Dendritic cell treated with granulocyte-macrophage colony-stimulating factor and Interleukin-4, amounts not matched to agents 40 ng/mL and 50 ng/mL, for 4 days (primary cell): ENCODE data around the gene AGTPBP1.

Source experiments
- H3K27ac Mint-ChIP-seq: one replicate; pipeline ENCODE4 v1.8.0; 2022; ENCODE audit warnings: mild to moderate bottlenecking, mixed read lengths
- H3K27me3 Mint-ChIP-seq: one replicate; pipeline ENCODE4 v1.8.0; 2022; ENCODE audit warnings: mild to moderate bottlenecking, mixed read lengths
- H3K36me3 Mint-ChIP-seq: one replicate; pipeline ENCODE4 v1.8.0; 2022; ENCODE audit warnings: low read depth, mixed read lengths
- H3K4me1 Mint-ChIP-seq: one replicate; pipeline ENCODE4 v1.8.0; 2022; ENCODE audit warnings: low read depth, mixed read lengths
- H3K4me3 Mint-ChIP-seq: one replicate; pipeline ENCODE4 v1.8.0; 2022; ENCODE audit warnings: mild to moderate bottlenecking, moderate library complexity, mixed read lengths
- H3K9me3 Mint-ChIP-seq: one replicate; pipeline ENCODE4 v1.8.0; 2022; ENCODE audit warnings: mixed read lengths
- intact Hi-C: fragments of 100-400 bp; cut with micrococcal nuclease; formaldehyde crosslinking; loops from one replicate; pipeline ENCODE4 v1.15.0; 2022

AGTPBP1 gene

DNA sequence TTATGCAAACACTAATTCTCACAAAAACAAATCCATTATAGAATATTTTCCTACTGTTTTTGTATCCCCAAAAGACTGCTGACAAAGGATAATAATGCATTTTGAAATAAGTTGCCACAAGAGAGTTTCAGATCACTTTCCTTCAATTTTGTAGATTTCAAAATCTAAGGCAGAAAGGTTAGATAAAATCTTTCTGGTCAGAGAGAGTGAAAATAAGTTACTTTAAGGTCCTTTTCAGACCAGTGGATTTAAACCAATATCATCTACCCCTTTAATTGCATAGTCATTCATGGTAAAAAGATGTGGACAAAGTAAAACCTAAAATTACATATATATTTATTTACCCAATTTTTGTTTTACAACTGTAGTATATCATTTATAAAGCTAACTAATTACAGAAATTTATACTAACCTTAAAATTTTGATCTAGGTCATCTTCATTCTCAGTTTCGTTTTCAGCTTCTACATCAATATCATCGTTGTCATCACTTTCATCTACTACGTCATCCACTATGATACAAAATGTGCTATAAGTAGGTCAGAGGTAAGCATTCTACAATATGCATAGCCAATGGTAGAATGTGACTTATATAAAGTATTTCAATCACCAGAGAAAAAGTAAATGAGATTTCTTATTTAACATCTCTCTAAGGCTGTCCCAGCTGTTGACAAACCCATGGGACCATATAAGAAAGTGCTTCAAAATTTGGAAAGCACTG is 95.7 kb downstream of the AGTPBP1 start:
- Mint-ChIP-seq H3K36me3 (peaks cover 67% of the 10 kb centered on the region), H3K4me1 (peaks cover 23% of the 10 kb centered on the region), H3K27me3 (no peaks in the 10 kb centered on the region), H3K9me3 (no peaks in the 10 kb centered on the region), H3K4me3 (no peak overlapping the region), H3K27ac (no peak overlapping the region)
- intact Hi-C loops, result no loop called here

DNA sequence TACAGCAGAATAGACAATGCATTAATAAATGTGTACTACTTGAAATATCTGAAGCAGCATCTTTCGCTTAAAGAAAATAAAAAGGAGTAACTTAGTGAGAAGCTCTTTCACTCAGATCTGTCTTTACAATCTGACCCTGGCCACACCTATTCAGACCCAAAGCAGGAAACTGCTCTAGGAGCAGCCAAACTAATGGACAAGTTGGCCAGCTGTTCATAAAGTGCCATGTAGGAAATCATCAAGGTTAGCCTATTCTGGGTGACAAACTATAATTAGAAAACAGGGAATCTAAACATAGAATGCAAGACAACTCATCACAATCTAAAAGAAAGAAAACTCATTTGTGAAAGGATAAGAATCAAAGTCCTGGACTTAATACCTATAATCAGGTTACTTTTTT is 101.3 kb downstream of the AGTPBP1 start:
- H3K4me3 Mint-ChIP-seq, result no peak overlapping the region
- intact Hi-C loops, result no loop called here
- peaks cover 4% of the 10 kb centered on the region for H3K4me1 Mint-ChIP-seq
- H3K27ac Mint-ChIP-seq, result no peak overlapping the region
- H3K9me3 Mint-ChIP-seq, result no peaks in the 10 kb centered on the region
- no peaks in the 10 kb centered on the region for H3K27me3 Mint-ChIP-seq
- peaks cover 71% of the 10 kb centered on the region for H3K36me3 Mint-ChIP-seq

DNA sequence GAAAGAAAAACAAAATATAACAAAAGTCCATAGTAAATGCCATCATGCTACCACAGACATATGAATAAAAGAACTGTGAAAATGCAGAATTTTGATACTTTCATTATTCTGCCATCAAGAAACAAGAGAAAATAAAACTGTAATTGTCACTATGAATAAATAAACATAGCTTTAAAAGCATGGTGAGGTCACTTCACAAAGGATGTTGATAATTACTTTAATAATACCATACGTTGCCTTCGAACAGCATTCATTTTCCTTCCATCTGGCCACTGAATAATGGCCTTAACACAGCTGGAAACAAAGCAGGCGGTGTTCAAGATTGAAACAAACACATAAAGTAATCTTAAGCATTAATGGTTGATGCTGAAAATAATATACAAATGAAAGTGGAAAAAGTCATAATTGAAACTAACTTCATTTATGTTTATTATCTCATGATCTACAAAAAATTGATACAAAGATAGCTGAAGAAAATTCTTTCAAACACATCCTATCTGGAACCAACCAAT is 102.0 kb downstream of the AGTPBP1 start:
- Mint-ChIP-seq H3K27me3 (no peaks in the 10 kb centered on the region), H3K4me1 (no peaks in the 10 kb centered on the region), H3K36me3 (peaks cover 69% of the 10 kb centered on the region), H3K27ac (no peak overlapping the region), H3K9me3 (no peaks in the 10 kb centered on the region), H3K4me3 (no peak overlapping the region)
- intact Hi-C loops, result no loop called here

DNA sequence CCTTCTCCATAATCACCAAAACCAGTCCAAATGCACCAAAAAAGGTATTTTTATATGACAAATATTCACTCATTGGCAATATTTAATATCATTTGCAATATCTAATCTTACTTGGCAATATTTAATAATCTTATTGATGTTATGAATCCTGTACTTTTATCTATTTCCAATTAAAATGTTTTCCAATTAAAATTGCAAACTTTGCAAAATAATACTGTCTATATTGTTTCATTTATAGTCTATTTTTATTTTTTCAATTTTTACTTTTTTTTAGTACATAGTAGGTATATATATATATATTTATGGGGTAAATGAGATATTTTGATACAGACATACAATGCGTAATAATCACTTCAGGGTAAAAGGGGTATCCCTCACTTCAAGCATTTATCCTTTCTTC is 109.9 kb downstream of the AGTPBP1 start:
- Mint-ChIP-seq H3K4me1 (no peaks in the 10 kb centered on the region), H3K36me3 (peaks cover 73% of the 10 kb centered on the region)
- intact Hi-C loops, result no loop called here

DNA sequence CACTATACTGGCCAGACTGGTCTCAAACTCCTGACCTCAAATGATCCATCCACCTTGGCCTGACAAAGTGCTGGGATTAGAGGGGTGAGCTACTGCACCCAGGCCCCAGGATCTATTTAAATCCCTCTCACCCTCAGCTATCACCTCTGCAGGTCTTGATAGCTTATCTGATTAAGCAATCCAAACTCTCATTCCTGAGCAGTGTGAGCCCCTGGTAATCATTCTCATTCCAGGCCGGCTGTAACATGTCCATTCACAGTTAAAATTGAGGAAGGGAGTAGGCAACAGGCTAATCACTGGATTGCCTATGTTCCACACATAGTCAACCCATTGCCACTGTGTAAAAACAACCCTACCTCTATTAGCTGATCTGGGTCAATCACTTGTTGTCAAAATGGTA is 111.1 kb downstream of the AGTPBP1 start:
- Mint-ChIP-seq H3K27ac (no peak overlapping the region), H3K4me3 (no peak overlapping the region)
- intact Hi-C loops, result no loop called here

More for the DNA sequence above, 109.9 kb downstream of the AGTPBP1 start:
- H3K4me3 Mint-ChIP-seq, result no peak overlapping the region
- H3K9me3 Mint-ChIP-seq, result no peaks in the 10 kb centered on the region
- no peaks in the 10 kb centered on the region for H3K27me3 Mint-ChIP-seq
- H3K27ac Mint-ChIP-seq, result no peak overlapping the region

DNA sequence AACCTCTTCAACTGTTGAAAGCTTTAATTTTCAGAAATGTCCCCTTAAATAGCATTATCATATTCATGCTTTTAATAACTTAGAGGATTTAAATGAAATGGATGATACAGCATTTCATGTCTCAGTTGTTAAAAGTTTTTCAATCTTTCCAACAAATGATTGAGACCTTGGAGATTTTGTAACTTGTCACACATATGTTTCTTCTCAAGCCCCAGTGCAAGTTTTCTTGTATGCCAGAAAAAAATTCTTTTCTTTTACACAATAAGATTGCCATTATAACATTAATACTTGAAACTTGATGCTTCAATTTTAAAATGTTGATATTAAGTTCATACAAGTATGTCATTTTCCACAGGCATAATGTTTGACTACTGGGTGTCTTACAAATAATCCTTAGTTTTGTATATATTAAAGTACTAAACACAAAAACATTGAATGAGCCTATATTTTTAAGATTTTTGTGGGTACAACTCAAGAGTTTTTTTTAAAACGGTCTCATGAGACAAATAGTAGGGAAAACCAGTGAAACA is 124.5 kb downstream of the AGTPBP1 start:
- Mint-ChIP-seq H3K27ac (no peak overlapping the region), H3K4me3 (no peak overlapping the region), H3K9me3 (no peaks in the 10 kb centered on the region), H3K27me3 (no peaks in the 10 kb centered on the region), H3K36me3 (peaks cover 35% of the 10 kb centered on the region), H3K4me1 (no peaks in the 10 kb centered on the region)
- intact Hi-C loops, result no loop called here

More for the DNA sequence above, 111.1 kb downstream of the AGTPBP1 start:
- Mint-ChIP-seq H3K27me3 (no peaks in the 10 kb centered on the region), H3K9me3 (no peaks in the 10 kb centered on the region), H3K36me3 (peaks cover 63% of the 10 kb centered on the region), H3K4me1 (no peaks in the 10 kb centered on the region)

DNA sequence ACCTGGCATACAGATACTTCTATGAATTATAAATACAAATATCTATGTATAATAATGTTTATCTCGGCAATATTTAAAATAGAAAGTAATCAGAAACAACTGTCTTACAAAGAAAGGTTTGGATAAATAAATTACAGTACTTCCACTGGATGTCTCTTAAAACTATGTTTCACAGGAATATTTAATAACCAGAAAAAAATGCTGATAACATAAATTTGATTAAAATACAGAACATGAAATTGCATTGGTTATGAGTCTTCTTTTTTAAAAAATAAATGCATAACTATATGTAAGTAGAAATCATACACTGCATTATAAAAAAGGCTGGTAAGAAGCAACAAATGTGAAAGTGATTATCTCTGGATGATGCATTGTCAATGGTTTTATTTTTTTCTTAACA is 126.0 kb downstream of the AGTPBP1 start:
- Mint-ChIP-seq H3K27ac (no peak overlapping the region), H3K4me1 (peaks cover under 1% of the 10 kb centered on the region), H3K27me3 (no peaks in the 10 kb centered on the region), H3K9me3 (no peaks in the 10 kb centered on the region), H3K36me3 (peaks cover 38% of the 10 kb centered on the region), H3K4me3 (no peak overlapping the region)
- intact Hi-C loops, result no loop called here

DNA sequence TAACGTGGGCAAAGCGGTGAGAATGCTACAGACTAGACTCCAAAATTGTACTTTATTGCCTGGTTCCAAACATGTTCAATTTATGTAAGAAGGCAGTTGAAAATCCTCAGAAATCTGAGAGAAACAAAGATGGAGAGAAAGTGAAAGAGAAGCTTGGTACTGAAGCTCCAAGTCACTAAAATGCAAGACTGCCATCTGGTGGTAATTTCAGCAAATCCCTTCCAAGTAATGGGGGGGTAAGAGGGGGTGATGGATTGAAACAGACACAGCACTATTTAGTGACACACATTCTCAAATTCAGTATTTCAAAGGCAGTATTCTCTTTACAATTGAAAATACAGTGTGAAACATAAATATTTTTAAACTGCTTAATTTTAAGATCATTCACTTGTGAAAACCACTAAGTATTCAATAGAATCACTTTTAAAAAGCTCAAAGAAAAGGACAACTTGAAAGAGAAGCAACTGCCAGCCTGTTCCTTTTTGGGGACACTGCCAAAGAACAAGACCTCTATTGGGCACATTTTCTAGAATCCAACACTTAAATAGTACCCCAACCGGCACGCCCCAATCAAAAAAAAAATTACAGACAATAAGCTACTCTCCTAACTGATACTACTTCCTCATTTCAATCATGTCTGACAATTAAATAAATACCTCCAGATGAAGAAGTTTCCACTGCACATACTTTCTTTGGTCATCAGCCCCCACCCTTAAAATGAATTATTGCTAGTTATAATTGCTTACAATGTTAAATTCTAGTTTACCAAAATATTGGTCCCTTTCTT is 131.5 kb downstream of the AGTPBP1 start:
- Mint-ChIP-seq H3K9me3 (no peaks in the 10 kb centered on the region), H3K4me1 (peaks cover 13% of the 10 kb centered on the region), H3K27ac (no peak overlapping the region), H3K4me3 (no peak overlapping the region), H3K27me3 (no peaks in the 10 kb centered on the region), H3K36me3 (peaks cover 39% of the 10 kb centered on the region)
- intact Hi-C loops, result loop anchor here (5.0 kb wide), 1 partner anchor 1213 kb away; no protein-coding TSS in a partner anchor

DNA sequence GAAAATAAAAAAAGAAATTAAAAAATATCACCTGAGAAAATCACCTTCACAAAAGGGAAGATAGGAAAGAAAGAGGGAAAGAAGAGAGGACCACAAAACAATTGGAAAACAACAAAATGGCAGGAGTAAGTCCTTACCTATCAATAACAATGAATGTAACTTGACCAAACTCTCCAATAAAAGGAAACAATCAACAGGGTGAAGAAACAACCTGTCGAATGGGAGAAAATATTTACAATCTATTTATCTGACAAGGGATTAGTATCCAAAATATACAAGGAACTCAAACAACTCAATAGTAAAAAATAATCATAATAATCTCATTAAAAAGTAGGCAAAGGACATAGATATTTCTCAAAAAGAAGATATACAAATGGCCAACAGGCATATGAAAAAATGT is 135.8 kb downstream of the AGTPBP1 start:
- H3K4me1 Mint-ChIP-seq, result peaks cover 19% of the 10 kb centered on the region
- no peak overlapping the region for H3K27ac Mint-ChIP-seq
- no peaks in the 10 kb centered on the region for H3K27me3 Mint-ChIP-seq
- peaks cover 64% of the 10 kb centered on the region for H3K36me3 Mint-ChIP-seq
- intact Hi-C loops, result no loop called here
- no peak overlapping the region for H3K4me3 Mint-ChIP-seq
- no peaks in the 10 kb centered on the region for H3K9me3 Mint-ChIP-seq

DNA sequence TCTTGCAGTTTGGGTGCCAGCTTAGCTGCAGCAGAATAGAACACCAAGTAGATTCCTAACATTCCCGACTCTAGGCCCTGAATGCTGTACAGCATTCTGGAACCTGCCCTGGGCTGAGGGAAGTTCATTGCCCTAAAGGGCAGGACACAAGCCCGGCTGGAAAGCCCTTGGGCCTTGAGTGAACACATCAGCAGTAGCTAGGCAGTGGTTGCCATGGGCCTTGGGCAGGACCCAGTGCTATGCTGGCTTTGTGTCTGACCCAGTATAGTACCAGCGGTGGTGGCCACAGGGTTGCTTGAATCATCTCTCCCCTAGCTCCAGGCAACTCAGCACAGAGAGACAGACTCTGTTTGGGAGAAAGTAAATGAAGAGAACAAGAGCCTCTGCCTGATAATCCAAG is 137.8 kb downstream of the AGTPBP1 start:
- Mint-ChIP-seq H3K27ac (no peak overlapping the region), H3K4me1 (peaks cover 6% of the 10 kb centered on the region), H3K9me3 (no peaks in the 10 kb centered on the region), H3K36me3 (peaks cover 77% of the 10 kb centered on the region), H3K27me3 (no peaks in the 10 kb centered on the region), H3K4me3 (no peak overlapping the region)
- intact Hi-C loops, result no loop called here

DNA sequence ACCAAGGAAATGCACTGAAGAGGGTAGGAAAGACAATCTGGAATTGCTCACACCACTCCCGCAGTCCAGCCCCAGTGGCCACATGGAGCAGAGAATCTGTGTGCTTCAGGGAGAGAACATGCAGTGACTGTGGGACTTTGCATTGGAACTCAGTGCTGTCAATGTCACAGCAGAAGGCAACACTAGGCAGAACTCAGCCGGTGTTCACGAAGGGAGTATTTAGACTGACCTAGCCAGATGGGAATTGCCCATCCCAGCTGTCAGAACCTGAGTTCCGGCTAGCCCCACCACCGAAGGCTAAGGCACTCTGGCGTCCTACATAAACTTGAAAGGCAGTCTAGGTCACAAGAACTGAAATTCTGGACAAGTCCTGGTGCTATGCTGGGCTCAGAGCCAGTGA is 139.0 kb downstream of the AGTPBP1 start:
- Mint-ChIP-seq H3K4me3 (no peak overlapping the region), H3K36me3 (peaks cover 75% of the 10 kb centered on the region), H3K9me3 (no peaks in the 10 kb centered on the region), H3K27ac (no peak overlapping the region), H3K4me1 (peaks cover 6% of the 10 kb centered on the region), H3K27me3 (no peaks in the 10 kb centered on the region)
- intact Hi-C loops, result no loop called here

DNA sequence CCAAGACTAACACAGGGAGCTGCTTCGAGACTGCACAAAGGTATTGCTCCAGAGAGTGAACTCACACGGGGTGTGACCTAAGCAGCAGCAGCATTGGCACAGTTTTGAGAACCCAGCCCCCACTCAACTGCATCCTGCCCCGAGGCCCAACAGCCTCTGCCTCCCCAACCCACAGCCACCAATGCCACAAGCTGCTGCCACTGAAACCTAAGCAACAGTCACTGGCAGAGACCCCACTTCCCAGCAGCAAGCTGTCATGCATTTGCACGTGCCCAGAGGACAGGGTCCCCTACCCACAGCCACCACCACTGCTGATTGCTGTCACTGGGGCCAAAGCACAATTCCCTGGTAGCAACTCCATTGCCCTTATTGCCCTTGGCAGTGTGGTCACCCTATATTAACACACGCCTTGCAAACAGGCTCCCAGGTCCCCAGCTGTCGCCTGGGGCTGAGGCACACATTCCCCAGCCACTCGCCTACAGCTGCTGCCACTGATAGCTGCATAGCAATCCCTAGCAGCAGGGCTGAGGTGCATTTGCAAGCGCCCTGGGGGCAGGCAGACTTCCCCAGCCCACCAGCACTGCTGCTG is 141.0 kb downstream of the AGTPBP1 start:
- Mint-ChIP-seq H3K4me1 (peaks cover 6% of the 10 kb centered on the region), H3K27ac (peak overlapping the region; percentile 19), H3K9me3 (no peaks in the 10 kb centered on the region), H3K36me3 (peaks cover 65% of the 10 kb centered on the region), H3K27me3 (no peaks in the 10 kb centered on the region), H3K4me3 (no peak overlapping the region)
- intact Hi-C loops, result no loop called here

DNA sequence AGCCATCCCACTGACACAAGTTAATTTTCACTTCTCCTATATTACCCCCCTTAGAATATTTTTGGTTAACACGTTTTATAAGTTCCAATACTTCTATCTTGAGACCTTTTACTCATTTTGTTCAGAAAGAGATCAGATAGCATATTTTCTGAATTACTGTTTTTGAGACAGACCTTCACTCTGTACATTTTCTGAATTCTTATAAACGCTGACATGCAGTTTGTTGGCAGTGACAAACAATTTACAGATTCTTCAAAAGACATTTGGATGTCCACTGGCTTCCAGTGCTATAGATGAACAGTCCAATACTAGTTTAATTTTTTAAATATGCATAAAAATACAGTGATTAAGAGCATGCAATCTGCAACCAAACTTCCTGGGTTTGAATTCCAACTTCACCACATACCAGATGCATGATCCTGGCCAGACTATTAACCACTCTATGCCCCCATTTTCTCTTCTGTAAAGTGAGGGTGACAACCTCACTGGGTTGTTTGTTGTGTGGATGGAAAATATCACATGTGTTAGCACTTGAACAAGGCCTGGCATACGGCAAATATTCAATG is 142.1 kb downstream of the AGTPBP1 start:
- Mint-ChIP-seq H3K27me3 (no peaks in the 10 kb centered on the region), H3K36me3 (peaks cover 67% of the 10 kb centered on the region), H3K9me3 (no peaks in the 10 kb centered on the region), H3K27ac (no peak overlapping the region), H3K4me3 (no peak overlapping the region), H3K4me1 (peaks cover 6% of the 10 kb centered on the region)
- intact Hi-C loops, result no loop called here

DNA sequence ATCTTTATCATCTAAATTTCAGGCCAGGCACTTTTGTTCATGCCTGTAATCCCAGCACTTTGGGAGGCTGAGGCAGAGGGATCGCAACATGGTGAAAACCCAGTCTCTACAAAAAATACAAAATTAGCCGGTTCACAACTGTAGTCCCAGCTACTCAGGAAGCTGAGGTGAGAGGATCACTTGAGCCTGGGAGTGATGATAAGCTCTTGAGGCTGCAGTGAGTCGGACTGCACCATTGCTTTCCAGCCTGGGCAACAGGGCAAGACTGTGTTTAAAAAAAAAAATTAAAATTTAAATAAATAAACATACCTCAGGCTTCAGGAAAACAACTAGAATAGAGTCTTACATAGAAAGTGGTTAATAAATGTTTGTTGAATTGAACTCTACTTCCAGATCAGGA is 147.4 kb downstream of the AGTPBP1 start:
- intact Hi-C loops, result no loop called here
- peaks cover 55% of the 10 kb centered on the region for H3K36me3 Mint-ChIP-seq
- H3K27ac Mint-ChIP-seq, result no peak overlapping the region

More for the DNA sequence above, 147.4 kb downstream of the AGTPBP1 start:
- H3K27me3 Mint-ChIP-seq, result no peaks in the 10 kb centered on the region
- no peaks in the 10 kb centered on the region for H3K9me3 Mint-ChIP-seq
- H3K4me3 Mint-ChIP-seq, result no peak overlapping the region
- H3K4me1 Mint-ChIP-seq, result no peaks in the 10 kb centered on the region
